K562 (cell line): ENCODE results near the gene ZNF174. TPM values are rescaled to one million over a fixed set of nuclear protein-coding genes. Genes with fewer than 3 reads are reported as not detected.

Source experiments
- NR2C1 ChIP-seq, 2 experiments: fragments of 450-650 bp; IDR thresholded peaks; 2 replicates each; pipeline ENCODE4 v1.6.1; 2017; ENCODE audit warnings: mild to moderate bottlenecking in 2 of 2, antibody characterized with exemption in 1 of 2, inconsistent platforms in 1 of 2, missing compliant biosample characterization in 1 of 2, missing genetic modification characterization in 1 of 2
- PML ChIP-seq: IDR thresholded peaks from 2 replicates; pipeline ENCODE4 v1.6.1; 2012; ENCODE audit warnings: low read length, inconsistent platforms
- polyA plus RNA-seq, 8 experiments: library from polyadenylated mRNA; depleted of rRNA in 4 of 8; stranded (reverse) in 5 of 8; unstranded in 3 of 8; fragments of >200 nt; fragmentation: Nextera tagmentation in 2 of 8; fragmentation: Illumina TruSeq in 1 of 8; extraction: Ambion mirVana in 2 of 8; extraction: Trizol in 1 of 8; gene quantifications; 2 replicates each; pipeline versions ENCODE4 v1.2.1 to v1.2.3, GENCODE V29; 2011 to 2014; ENCODE audit warnings: inconsistent platforms in 1 of 8, missing spikeins in 1 of 8
- total RNA-seq, 7 experiments: library from RNA; depleted of rRNA in 6 of 7; stranded (reverse); fragments of >200 nt in 6 of 7; fragmentation: Illumina TruSeq in 2 of 7; extraction: Trizol in 2 of 7; gene quantifications; 2 replicates each; pipeline versions ENCODE4 v1.2.1 to v1.2.3, GENCODE V29; 2011 to 2021; ENCODE audit warnings: low replicate concordance in 1 of 7
- TF ChIP-seq, protein P1 (sequence below), 2 experiments: fragments of 450-650 bp in 1 of 2; sonication (generic) in 1 of 2; formaldehyde crosslinking in 1 of 2; IDR thresholded peaks; 2 replicates each; pipeline versions ENCODE4 v1.7.1 to v1.9.0; 2016 to 2022; ENCODE audit warnings: inconsistent platforms in 1 of 2, mild to moderate bottlenecking in 1 of 2, missing genetic modification reagents in 1 of 2

Gene ZNF174
- total and polyA plus RNA-seq, 9 of the 15 experiments (the other 6 are each of a cell fraction or from before 2014, with no cell fraction given), result 5.1 to 19.1 (median 12.5) TPM

DNA sequence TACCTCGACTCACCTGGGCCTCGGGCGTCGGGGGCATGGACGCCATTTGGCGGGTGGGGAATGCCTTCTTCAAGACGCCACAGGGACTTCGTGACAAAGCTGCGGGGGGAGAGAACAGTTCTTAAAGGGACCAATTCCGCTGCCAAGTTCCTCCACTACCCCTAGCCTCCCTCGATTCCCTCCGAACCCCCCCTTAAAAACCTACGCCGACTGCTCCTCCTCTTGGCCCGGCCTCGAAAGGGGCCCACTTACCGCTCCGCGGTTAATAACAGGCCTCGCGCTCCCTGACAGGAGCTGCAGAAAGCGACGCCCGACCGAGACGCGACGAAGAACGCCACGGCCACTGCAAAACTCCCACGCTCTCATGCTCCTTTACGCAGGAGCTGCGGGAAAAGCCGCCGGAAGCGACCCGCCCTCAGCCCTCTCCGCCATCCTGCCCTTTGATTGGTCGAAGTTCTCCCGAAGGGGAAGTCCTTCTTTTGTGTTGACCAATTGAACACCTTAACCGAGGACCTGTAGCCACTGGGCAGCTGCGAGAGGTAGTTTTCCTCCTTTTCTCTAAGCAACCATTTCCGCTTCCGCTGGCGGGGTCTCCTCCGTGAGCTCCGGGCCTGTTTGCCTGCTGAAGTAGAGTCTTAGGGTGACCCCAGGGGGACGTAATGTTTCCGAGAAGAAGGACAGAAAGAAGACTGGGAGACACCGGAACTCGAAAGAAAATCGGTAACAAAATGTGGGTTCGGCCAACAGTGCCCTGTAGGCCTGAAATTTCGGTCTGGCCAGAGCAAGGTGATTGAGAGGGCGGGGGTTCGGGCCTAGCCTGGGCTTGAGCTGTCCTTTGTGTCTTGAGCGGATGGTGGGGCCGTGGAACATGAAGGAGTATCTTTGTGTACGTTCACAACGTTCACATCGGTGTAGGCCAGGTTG is 42.4 kb downstream of the ZNF174 start, which contains the start of the genes NAA60 and ZNF597 (continued):
- TF ChIP-seq, protein P1, sequence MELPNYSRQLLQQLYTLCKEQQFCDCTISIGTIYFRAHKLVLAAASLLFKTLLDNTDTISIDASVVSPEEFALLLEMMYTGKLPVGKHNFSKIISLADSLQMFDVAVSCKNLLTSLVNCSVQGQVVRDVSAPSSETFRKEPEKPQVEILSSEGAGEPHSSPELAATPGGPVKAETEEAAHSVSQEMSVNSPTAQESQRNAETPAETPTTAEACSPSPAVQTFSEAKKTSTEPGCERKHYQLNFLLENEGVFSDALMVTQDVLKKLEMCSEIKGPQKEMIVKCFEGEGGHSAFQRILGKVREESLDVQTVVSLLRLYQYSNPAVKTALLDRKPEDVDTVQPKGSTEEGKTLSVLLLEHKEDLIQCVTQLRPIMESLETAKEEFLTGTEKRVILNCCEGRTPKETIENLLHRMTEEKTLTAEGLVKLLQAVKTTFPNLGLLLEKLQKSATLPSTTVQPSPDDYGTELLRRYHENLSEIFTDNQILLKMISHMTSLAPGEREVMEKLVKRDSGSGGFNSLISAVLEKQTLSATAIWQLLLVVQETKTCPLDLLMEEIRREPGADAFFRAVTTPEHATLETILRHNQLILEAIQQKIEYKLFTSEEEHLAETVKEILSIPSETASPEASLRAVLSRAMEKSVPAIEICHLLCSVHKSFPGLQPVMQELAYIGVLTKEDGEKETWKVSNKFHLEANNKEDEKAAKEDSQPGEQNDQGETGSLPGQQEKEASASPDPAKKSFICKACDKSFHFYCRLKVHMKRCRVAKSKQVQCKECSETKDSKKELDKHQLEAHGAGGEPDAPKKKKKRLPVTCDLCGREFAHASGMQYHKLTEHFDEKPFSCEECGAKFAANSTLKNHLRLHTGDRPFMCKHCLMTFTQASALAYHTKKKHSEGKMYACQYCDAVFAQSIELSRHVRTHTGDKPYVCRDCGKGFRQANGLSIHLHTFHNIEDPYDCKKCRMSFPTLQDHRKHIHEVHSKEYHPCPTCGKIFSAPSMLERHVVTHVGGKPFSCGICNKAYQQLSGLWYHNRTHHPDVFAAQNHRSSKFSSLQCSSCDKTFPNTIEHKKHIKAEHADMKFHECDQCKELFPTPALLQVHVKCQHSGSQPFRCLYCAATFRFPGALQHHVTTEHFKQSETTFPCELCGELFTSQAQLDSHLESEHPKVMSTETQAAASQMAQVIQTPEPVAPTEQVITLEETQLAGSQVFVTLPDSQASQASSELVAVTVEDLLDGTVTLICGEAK (IDR thresholded peaks at IDR 0.05), result peak; percentile 84
- TF ChIP-seq, protein P1 (CRISPR knock-in tag; IDR thresholded peaks at IDR 0.05), result no peak
- no peak for TF ChIP-seq NR2C1 (IDR thresholded peaks at IDR 0.05)
- no peak for TF ChIP-seq NR2C1 (tag; IDR thresholded peaks at IDR 0.05)
- TF ChIP-seq PML, result no peak
